AG20443 (cell line): ENCODE data around the gene MINK1.
"Not testable (repeated sequence)": the region's sequence is repeated elsewhere in the genome, so short reads cannot be mapped to it uniquely, and the experiment has no call there.

Experiments used
- DNase-seq: peaks from one replicate; pipeline ENCODE4 v3.0.0; 2012; ENCODE audit warnings: low spot score, mixed read lengths

Gene MINK1

GRCh38 chr17:4899341-4900230 lies 66.4 kb downstream of the MINK1 start, which contains the start of gene C17orf107:
Gene C17orf107, plus strand, starts transcription at chr17:4899536. Its CDS starts 227 bp downstream, at chr17:4899763.
- DNase-seq: peak; percentile 89

- no peak for DNase-seq
Measured at GRCh38 chr17:4900231-4901107, 67.3 kb downstream of the MINK1 start.

GRCh38 chr17:4901108-4901647 lies 68.0 kb downstream of the MINK1 start:
- no peak for DNase-seq

GRCh38 chr17:4901648-4902344 lies 68.7 kb downstream of the MINK1 start:
- no peak for DNase-seq

GRCh38 chr17:4902540-4902939 lies 69.4 kb downstream of the MINK1 start:
- DNase-seq: no peak

GRCh38 chr17:4903051-4903818 lies 70.1 kb downstream of the MINK1 start, which contains the start of gene CHRNE:
Gene CHRNE, minus strand, starts transcription at chr17:4903098. Its CDS starts 35 bp downstream, at chr17:4903063.
- peak; percentile 53 for DNase-seq

- DNase-seq: not testable (repeated sequence)
Measured at GRCh38 chr17:4906642-4907041, 73.5 kb downstream of the MINK1 start.

- no peak for DNase-seq
Measured at GRCh38 chr17:4908301-4908700, 75.2 kb downstream of the MINK1 start.

GRCh38 chr17:4908711-4909496 lies 75.8 kb downstream of the MINK1 start:
- peak; percentile 96 for DNase-seq

- no peak for DNase-seq
Measured at GRCh38 chr17:4913994-4914393, 80.9 kb downstream of the MINK1 start.

GRCh38 chr17:4914551-4914950 lies 81.4 kb downstream of the MINK1 start:
- not testable (repeated sequence) for DNase-seq

- DNase-seq: no peak
Measured at GRCh38 chr17:4919511-4920047, 86.4 kb downstream of the MINK1 start.

GRCh38 chr17:4920351-4921048 lies 87.4 kb downstream of the MINK1 start:
- DNase-seq: no peak

- no peak for DNase-seq
Measured at GRCh38 chr17:4921320-4921719, 88.2 kb downstream of the MINK1 start.

GRCh38 chr17:4926577-4927335 lies 93.6 kb downstream of the MINK1 start:
- DNase-seq: not testable (repeated sequence)

- no peak for DNase-seq
Measured at GRCh38 chr17:4928881-4929280, 95.7 kb downstream of the MINK1 start.

GRCh38 chr17:4931963-4932362 lies 98.8 kb downstream of the MINK1 start, which contains the start of gene GP1BA:
Gene GP1BA, plus strand, starts transcription at chr17:4932277. Its CDS starts 328 bp downstream, at chr17:4932605.
- no peak for DNase-seq

GRCh38 chr17:4932756-4933155 lies 99.6 kb downstream of the MINK1 start:
- DNase-seq: no peak
